ENCODE results near the gene MACC1. TPM values are rescaled to one million over a fixed set of nuclear protein-coding genes. Genes with fewer than 3 reads are reported as not detected.
A peak's percentile ranks its signal among the peaks of the same experiment; 100 is the strongest.

MACC1 gene
- total RNA-seq, 1 donor, result 0.36 TPM

DNA sequence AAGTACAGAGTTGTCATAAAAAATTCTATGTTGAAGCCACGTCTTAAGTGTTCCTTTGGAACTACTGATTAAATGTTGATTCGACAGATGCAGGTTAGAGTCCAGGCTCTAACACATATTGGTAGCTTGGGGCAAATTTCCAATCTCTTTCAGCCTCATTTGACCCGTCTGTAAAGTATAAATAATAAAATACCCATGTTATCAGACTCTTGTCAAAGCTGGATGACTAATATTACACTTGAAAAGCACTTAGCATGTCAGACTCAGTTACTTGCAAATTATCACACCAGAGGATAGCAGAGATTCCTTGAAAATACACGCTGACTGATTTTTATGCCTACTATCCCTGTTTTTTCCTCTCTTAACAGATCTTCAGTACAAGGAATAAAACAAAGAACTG, 18.1 kb upstream of the MACC1 start:
- no peaks in the 10 kb centered on the region for H3K27me3 ChIP-seq (ENCODE audit: insufficient read depth, low read length)
- DNase-seq (ENCODE audit: insufficient read length, low spot score, missing footprints), result no peak
- H3K4me1 ChIP-seq (ENCODE audit: insufficient read depth, low read length), result peaks cover 7% of the 10 kb centered on the region
- no peak overlapping the region for H3K27ac ChIP-seq (ENCODE audit: low read depth, low read length)
- no peak overlapping the region for H3K4me2 ChIP-seq (ENCODE audit: insufficient read depth, low read length)
- no peak overlapping the region for H2AFZ ChIP-seq (ENCODE audit: low read length)
- H3K9me3 ChIP-seq (ENCODE audit: low read depth, low read length), result no peaks in the 10 kb centered on the region
- no peaks in the 10 kb centered on the region for H3K79me2 ChIP-seq (ENCODE audit: insufficient read depth, low read length)
- no peaks in the 10 kb centered on the region for H4K20me1 ChIP-seq (ENCODE audit: insufficient read depth, low read length)
- H3K4me3 ChIP-seq (ENCODE audit: insufficient read depth, low read length), result no peak overlapping the region
- TF ChIP-seq, protein P1, sequence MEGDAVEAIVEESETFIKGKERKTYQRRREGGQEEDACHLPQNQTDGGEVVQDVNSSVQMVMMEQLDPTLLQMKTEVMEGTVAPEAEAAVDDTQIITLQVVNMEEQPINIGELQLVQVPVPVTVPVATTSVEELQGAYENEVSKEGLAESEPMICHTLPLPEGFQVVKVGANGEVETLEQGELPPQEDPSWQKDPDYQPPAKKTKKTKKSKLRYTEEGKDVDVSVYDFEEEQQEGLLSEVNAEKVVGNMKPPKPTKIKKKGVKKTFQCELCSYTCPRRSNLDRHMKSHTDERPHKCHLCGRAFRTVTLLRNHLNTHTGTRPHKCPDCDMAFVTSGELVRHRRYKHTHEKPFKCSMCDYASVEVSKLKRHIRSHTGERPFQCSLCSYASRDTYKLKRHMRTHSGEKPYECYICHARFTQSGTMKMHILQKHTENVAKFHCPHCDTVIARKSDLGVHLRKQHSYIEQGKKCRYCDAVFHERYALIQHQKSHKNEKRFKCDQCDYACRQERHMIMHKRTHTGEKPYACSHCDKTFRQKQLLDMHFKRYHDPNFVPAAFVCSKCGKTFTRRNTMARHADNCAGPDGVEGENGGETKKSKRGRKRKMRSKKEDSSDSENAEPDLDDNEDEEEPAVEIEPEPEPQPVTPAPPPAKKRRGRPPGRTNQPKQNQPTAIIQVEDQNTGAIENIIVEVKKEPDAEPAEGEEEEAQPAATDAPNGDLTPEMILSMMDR (IDR thresholded peaks at IDR 0.05; ENCODE audit: extremely low read depth, low read depth, low read length), result no peak
- no peaks in the 10 kb centered on the region for H3K36me3 ChIP-seq (ENCODE audit: insufficient read depth, low read length)

DNA sequence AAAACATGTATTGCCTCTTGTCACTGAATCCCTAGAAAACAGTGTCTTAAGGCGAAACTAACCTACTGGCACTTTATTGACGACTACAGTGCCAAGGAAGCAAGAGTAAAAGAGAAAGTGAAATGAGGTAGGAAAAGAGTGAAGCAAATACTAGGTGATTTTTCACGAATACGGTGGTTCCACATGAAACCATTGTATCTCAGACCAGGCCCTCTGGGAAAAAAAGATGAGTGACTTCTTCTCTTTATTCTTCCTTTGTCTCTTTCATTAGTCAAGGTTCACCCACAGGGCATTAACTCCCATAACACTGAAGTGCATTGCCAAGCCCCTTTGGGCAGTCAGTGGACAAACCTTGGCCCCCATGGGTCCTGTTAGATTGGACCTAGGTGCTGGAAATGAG, 16.2 kb upstream of the MACC1 start:
- TF ChIP-seq, protein P1 (IDR thresholded peaks at IDR 0.05; ENCODE audit: extremely low read depth, low read depth, low read length), result no peak

DNA sequence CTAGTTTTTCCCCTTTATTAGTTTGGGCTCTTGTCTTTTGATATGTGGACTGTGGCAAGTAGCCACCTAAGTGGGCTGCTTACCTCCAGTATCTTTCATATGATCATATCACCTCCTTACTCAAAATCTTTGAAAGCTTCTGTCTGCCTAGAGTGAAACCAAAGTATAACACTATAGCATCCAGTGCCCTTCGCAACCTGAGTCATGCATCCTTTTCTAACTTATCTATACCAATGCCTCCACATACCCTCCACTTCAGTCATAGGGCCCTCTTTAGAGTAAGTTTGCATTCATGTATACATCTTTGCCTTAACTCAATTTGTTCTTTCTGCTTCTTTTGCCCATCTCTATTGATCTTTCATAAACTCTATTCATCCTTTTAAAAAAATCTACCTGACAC, 15.7 kb upstream of the MACC1 start:
- peaks cover 9% of the 10 kb centered on the region for H3K4me1 ChIP-seq (ENCODE audit: insufficient read depth, low read length)
- no peaks in the 10 kb centered on the region for H3K9me3 ChIP-seq (ENCODE audit: low read depth, low read length)
- no peak overlapping the region for H3K4me3 ChIP-seq (ENCODE audit: insufficient read depth, low read length)
- H4K20me1 ChIP-seq (ENCODE audit: insufficient read depth, low read length), result no peaks in the 10 kb centered on the region
- DNase-seq (ENCODE audit: insufficient read length, low spot score, missing footprints), result no peak
- H2AFZ ChIP-seq (ENCODE audit: low read length), result no peak overlapping the region
- no peaks in the 10 kb centered on the region for H3K27me3 ChIP-seq (ENCODE audit: insufficient read depth, low read length)
- H3K4me2 ChIP-seq (ENCODE audit: insufficient read depth, low read length), result no peak overlapping the region
- H3K79me2 ChIP-seq (ENCODE audit: insufficient read depth, low read length), result no peaks in the 10 kb centered on the region
- no peaks in the 10 kb centered on the region for H3K36me3 ChIP-seq (ENCODE audit: insufficient read depth, low read length)
- no peak overlapping the region for H3K27ac ChIP-seq (ENCODE audit: low read depth, low read length)
- TF ChIP-seq, protein P1 (IDR thresholded peaks at IDR 0.05; ENCODE audit: extremely low read depth, low read depth, low read length), result no peak

More for the DNA sequence above, 16.2 kb upstream of the MACC1 start:
- Histone ChIP-seq H3K4me3 (ENCODE audit: insufficient read depth, low read length) (no peak overlapping the region), H3K4me1 (ENCODE audit: insufficient read depth, low read length) (peaks cover 9% of the 10 kb centered on the region), H3K9me3 (ENCODE audit: low read depth, low read length) (no peaks in the 10 kb centered on the region), H2AFZ (ENCODE audit: low read length) (no peak overlapping the region), H4K20me1 (ENCODE audit: insufficient read depth, low read length) (no peaks in the 10 kb centered on the region), H3K79me2 (ENCODE audit: insufficient read depth, low read length) (no peaks in the 10 kb centered on the region), H3K27me3 (ENCODE audit: insufficient read depth, low read length) (no peaks in the 10 kb centered on the region), H3K4me2 (ENCODE audit: insufficient read depth, low read length) (no peak overlapping the region), H3K36me3 (ENCODE audit: insufficient read depth, low read length) (no peaks in the 10 kb centered on the region), H3K27ac (ENCODE audit: low read depth, low read length) (no peak overlapping the region)
- no peak for DNase-seq (ENCODE audit: insufficient read length, low spot score, missing footprints)

DNA sequence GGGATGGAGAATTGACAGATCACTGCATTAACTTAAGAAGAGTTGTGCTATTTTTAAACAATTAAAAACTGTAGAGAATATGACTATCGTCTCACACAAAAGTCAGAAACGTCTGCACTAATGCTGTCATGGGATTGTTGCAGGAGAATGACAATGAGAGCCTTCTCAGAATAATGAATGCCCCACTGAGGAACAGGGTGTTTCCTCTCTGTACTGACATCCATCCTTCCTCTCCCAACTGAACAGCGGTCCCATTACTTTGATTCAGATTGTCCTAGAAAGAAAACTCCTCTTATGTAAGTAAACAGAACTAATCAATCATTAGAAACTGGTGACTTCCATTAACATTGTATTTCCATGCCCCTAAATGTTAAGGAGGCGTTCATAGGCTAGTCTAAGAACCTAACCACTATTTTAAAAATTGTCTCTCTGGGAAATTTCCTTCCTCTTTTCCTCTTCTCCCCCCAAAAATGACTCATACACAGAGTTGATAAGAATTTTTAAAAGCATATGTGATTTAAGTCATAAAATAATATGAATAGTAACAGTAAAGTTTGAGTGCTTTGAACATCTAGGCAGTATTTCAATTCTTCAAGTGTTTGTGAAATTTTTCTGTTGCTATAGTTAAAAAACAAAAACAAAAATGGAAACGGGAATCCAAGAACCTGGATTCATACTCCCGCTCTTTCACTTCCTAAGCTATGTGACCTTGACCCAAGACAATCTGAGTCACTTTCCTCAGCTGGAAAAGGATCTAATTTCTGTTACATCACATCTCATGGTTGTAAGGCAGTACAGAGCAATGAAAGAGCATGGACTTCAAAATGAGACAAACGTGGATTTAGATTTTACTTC, 12.7 kb upstream of the MACC1 start:
- Histone ChIP-seq H3K27ac (ENCODE audit: low read depth, low read length) (peak overlapping the region; percentile 65), H3K4me1 (ENCODE audit: insufficient read depth, low read length) (peaks cover 9% of the 10 kb centered on the region), H4K20me1 (ENCODE audit: insufficient read depth, low read length) (no peaks in the 10 kb centered on the region), H3K79me2 (ENCODE audit: insufficient read depth, low read length) (no peaks in the 10 kb centered on the region), H3K27me3 (ENCODE audit: insufficient read depth, low read length) (no peaks in the 10 kb centered on the region), H3K9me3 (ENCODE audit: low read depth, low read length) (no peaks in the 10 kb centered on the region), H3K4me2 (ENCODE audit: insufficient read depth, low read length) (peak overlapping the region; percentile 12), H3K4me3 (ENCODE audit: insufficient read depth, low read length) (no peak overlapping the region), H3K36me3 (ENCODE audit: insufficient read depth, low read length) (no peaks in the 10 kb centered on the region), H2AFZ (ENCODE audit: low read length) (peak overlapping the region; percentile 5)
- DNase-seq (ENCODE audit: insufficient read length, low spot score, missing footprints), result no peak
- TF ChIP-seq, protein P1 (IDR thresholded peaks at IDR 0.05; ENCODE audit: extremely low read depth, low read depth, low read length), result no peak
